Measurements from ENCODE around the gene CAMTA1. TPM values are rescaled to one million over a fixed set of nuclear protein-coding genes. Genes with fewer than 3 reads are reported as not detected.

Gene CAMTA1
- polyA plus RNA-seq, 1 of the 3 experiments (the other 2 are of a cell fraction) = 63.1 TPM

GRCh38 chr1:7767176-7767575 lies 981.9 kb downstream of the CAMTA1 start:
- Histone ChIP-seq H3K4me2 (no peak overlapping the region), H3K27me3 (ENCODE audit: insufficient read depth) (no peaks in the 10 kb centered on the region), H3K4me3 (ENCODE audit: low read depth in 2 of 2, low read length in 1 of 2) (no peak overlapping the region), H3K9me3 (no peaks in the 10 kb centered on the region), H3K9me2 (no peaks in the 10 kb centered on the region), H3K36me3 (replicated peaks in 1 of 2; ENCODE audit: control insufficient read depth in 1 of 2, insufficient read depth in 2 of 2, low read length in 1 of 2) (peaks cover 0 to 3% of the 10 kb centered on the region in 2 experiments), H3K9ac (no peak overlapping the region), H3K79me2 (ENCODE audit: insufficient read depth) (peaks cover 9% of the 10 kb centered on the region), H2AFZ (ENCODE audit: low read depth) (no peak overlapping the region), H3F3A (replicated peaks; ENCODE audit: insufficient read depth) (no peaks in the 10 kb centered on the region), H4K20me1 (ENCODE audit: insufficient read depth) (peaks cover under 1% of the 10 kb centered on the region), H3K4me1 (ENCODE audit: control insufficient read depth in 1 of 2, insufficient read depth in 2 of 2, low read depth in 1 of 2, low read length in 1 of 2) (peaks cover under 1 to 15% of the 10 kb centered on the region in 2 experiments; a peak in 2 of 4 replicates), H3K27ac (ENCODE audit: low read depth in 2 of 2, low read length in 1 of 2) (no peak overlapping the region)
- no peak for DNase-seq
- ChIA-PET POLR2A (no interaction called here), CTCF (interaction anchor here (1.6 to 14.6 kb wide), 3 partner anchors 14 to 136 kb away, joined by 3 to 139 read pairs (median 112); no protein-coding TSS in a partner anchor)
- WGBS (ENCODE audit: low lambda C conversion rate) = 71% methylated on average over 4 of the region's 4 CpGs
- no peak for TF ChIP-seq RXRA (IDR thresholded peaks at IDR 0.05; ENCODE audit: borderline replicate concordance, low read depth)
- no peak for TF ChIP-seq IRF3 (IDR thresholded peaks at IDR 0.05; ENCODE audit: low read depth, low read length)
- TF ChIP-seq YY1 (IDR thresholded peaks at IDR 0.05; ENCODE audit: low read depth) = no peak
- no peak for TF ChIP-seq EP300 (IDR thresholded peaks at IDR 0.05; ENCODE audit: borderline replicate concordance in 1 of 2, low read depth in 1 of 2, low read length in 1 of 2)
- TF ChIP-seq TCF12 (IDR thresholded peaks at IDR 0.05) = no peak
- no peak for TF ChIP-seq ELF1 (IDR thresholded peaks at IDR 0.05)
- TF ChIP-seq ZBTB33 (IDR thresholded peaks at IDR 0.05; ENCODE audit: borderline replicate concordance, low read depth) = no peak
- no peak for TF ChIP-seq GABPA (IDR thresholded peaks at IDR 0.05; ENCODE audit: low read depth)

- WGBS (ENCODE audit: low lambda C conversion rate) = 47% methylated on average over 2 of the region's 2 CpGs
- TF ChIP-seq FOXJ3 (CRISPR knock-in tag; IDR thresholded peaks at IDR 0.05) = no peak
- no peak for TF ChIP-seq FOXM1 (IDR thresholded peaks at IDR 0.05; ENCODE audit: low read depth)
- no peak for TF ChIP-seq YY1 (IDR thresholded peaks at IDR 0.05; ENCODE audit: low read depth)
- TF ChIP-seq SIN3A (IDR thresholded peaks at IDR 0.05; ENCODE audit: borderline replicate concordance, low read depth, low read length) = no peak
- TF ChIP-seq MXI1 (IDR thresholded peaks at IDR 0.05; ENCODE audit: low read depth, low read length) = no peak
- H3K4me1 ChIP-seq (ENCODE audit: control insufficient read depth in 1 of 2, insufficient read depth in 2 of 2, low read depth in 1 of 2, low read length in 1 of 2) = peaks cover 5 to 19% of the 10 kb centered on the region in 2 experiments; a peak in 3 of 4 replicates
- no peak overlapping the region for H3K4me2 ChIP-seq
- peaks cover 5 to 10% of the 10 kb centered on the region in 2 experiments for H3K36me3 ChIP-seq (replicated peaks in 1 of 2; ENCODE audit: control insufficient read depth in 1 of 2, insufficient read depth in 2 of 2, low read length in 1 of 2)
- no peak overlapping the region for H3K27ac ChIP-seq (ENCODE audit: low read depth in 2 of 2, low read length in 1 of 2)
- no peaks in the 10 kb centered on the region for H3K27me3 ChIP-seq (ENCODE audit: insufficient read depth)
- POLR2A ChIA-PET = interaction anchor here (2.0 kb wide), 1 partner anchor 99 kb away, joined by 8 read pairs; no protein-coding TSS in a partner anchor
- no peaks in the 10 kb centered on the region for H3K9me2 ChIP-seq
- no peak overlapping the region for H3K4me3 ChIP-seq (ENCODE audit: low read depth in 2 of 2, low read length in 1 of 2)
- H3K79me2 ChIP-seq (ENCODE audit: insufficient read depth) = peaks cover 23% of the 10 kb centered on the region
- no peak overlapping the region for H3K9ac ChIP-seq
- CTCF ChIA-PET = interaction anchor here (1.0 to 14.6 kb wide), 4 partner anchors 16 to 133 kb away, joined by 3 to 139 read pairs (median 58); no protein-coding TSS in a partner anchor
- H4K20me1 ChIP-seq (ENCODE audit: insufficient read depth) = peaks cover 13% of the 10 kb centered on the region
- DNase-seq = no peak
- no peaks in the 10 kb centered on the region for H3F3A ChIP-seq (replicated peaks; ENCODE audit: insufficient read depth)
- no peaks in the 10 kb centered on the region for H3K9me3 ChIP-seq
- H2AFZ ChIP-seq (ENCODE audit: low read depth) = peak overlapping the region; percentile 22; the same call in 1 of the 2 replicates
These were observed 983.3 kb downstream of the CAMTA1 start for GRCh38 chr1:7768583-7768982.
